ENCODE results near the gene TEAD2. TPM values are rescaled to one million over a fixed set of nuclear protein-coding genes. Genes with fewer than 3 reads are reported as not detected.
A peak's percentile ranks its signal among the peaks of the same experiment; 100 is the strongest.

Gene TEAD2
- total RNA-seq, 1 donor from 2014 or later, result 5.3 TPM

GRCh38 chr19:49364083-49364737 lies 2.0 kb upstream of the TEAD2 start:
- H3K36me3 Mint-ChIP-seq (ENCODE audit: low read depth), result no peaks in the 10 kb centered on the region
- CTCF ChIA-PET, result no interaction called here
- no peak for ATAC-seq (ENCODE audit: low read depth)
- peak overlapping the region; percentile 29 for H3K4me3 Mint-ChIP-seq
- no peak overlapping the region for H3K27ac Mint-ChIP-seq
- H3K27me3 Mint-ChIP-seq, result no peaks in the 10 kb centered on the region
- POLR2A ChIA-PET, result interaction anchor here (0.5 to 1.8 kb wide), 4 partner anchors 11 to 1042 kb away, joined by 4 to 20 read pairs (median 6); no protein-coding TSS in a partner anchor
- DNase-seq, result no peak
- TF ChIP-seq CTCF (IDR thresholded peaks at IDR 0.05), result no peak
- intact Hi-C loops (cut with micrococcal nuclease), result no loop called here
- peaks cover 31% of the 10 kb centered on the region for H3K4me1 Mint-ChIP-seq
- H3K9me3 Mint-ChIP-seq, result no peaks in the 10 kb centered on the region

- POLR2A ChIA-PET, result interaction anchor here (0.5 to 7.0 kb wide), 13 partner anchors 12 to 1041 kb away, joined by 3 to 73 read pairs (median 4); partner anchors contain the start of genes CD37 and KASH5
- Mint-ChIP-seq H3K27me3 (no peaks in the 10 kb centered on the region), H3K27ac (no peak within 1 kb of the TSS), H3K4me1 (peaks cover 31% of the 10 kb centered on the region), H3K9me3 (no peaks in the 10 kb centered on the region), H3K36me3 (ENCODE audit: low read depth) (no peaks in the 10 kb centered on the region), H3K4me3 (peak within 1 kb of the TSS; percentile 29)
- CTCF ChIA-PET, result no interaction called here
- TF ChIP-seq CTCF (IDR thresholded peaks at IDR 0.05), result no peak
- intact Hi-C loops (cut with micrococcal nuclease), result loop anchor here (1.0 to 2.0 kb wide), 5 partner anchors 23 to 63 kb away; partner anchors contain the start of gene CD37
- ATAC-seq (ENCODE audit: low read depth) (peak; percentile 85), DNase-seq (peak; percentile 94)
These were observed 1.3 kb upstream of the TEAD2 start, which contains the start of gene DKKL1 for GRCh38 chr19:49363268-49364082. DKKL1 (plus strand) TSS chr19:49363877; CDS start chr19:49363999, 122 bp downstream.

- ChIA-PET POLR2A (interaction anchor here (0.6 to 7.0 kb wide), 10 partner anchors 12 to 142 kb away, joined by 3 to 73 read pairs (median 4); partner anchors contain the start of genes CD37 and KASH5), CTCF (no interaction called here)
- Mint-ChIP-seq H3K4me1 (peaks cover 34% of the 10 kb centered on the region), H3K27ac (no peak overlapping the region), H3K36me3 (ENCODE audit: low read depth) (no peaks in the 10 kb centered on the region), H3K4me3 (no peak overlapping the region), H3K27me3 (no peaks in the 10 kb centered on the region), H3K9me3 (no peaks in the 10 kb centered on the region)
- TF ChIP-seq CTCF (IDR thresholded peaks at IDR 0.05), result no peak
- DNase-seq (no peak), ATAC-seq (ENCODE audit: low read depth) (no peak)
- intact Hi-C loops (cut with micrococcal nuclease), result loop anchor here (1.0 to 2.0 kb wide), 5 partner anchors 23 to 62 kb away; partner anchors contain the start of gene CD37
These were observed 682 bp upstream of the TEAD2 start for GRCh38 chr19:49362929-49363267.

DNA sequence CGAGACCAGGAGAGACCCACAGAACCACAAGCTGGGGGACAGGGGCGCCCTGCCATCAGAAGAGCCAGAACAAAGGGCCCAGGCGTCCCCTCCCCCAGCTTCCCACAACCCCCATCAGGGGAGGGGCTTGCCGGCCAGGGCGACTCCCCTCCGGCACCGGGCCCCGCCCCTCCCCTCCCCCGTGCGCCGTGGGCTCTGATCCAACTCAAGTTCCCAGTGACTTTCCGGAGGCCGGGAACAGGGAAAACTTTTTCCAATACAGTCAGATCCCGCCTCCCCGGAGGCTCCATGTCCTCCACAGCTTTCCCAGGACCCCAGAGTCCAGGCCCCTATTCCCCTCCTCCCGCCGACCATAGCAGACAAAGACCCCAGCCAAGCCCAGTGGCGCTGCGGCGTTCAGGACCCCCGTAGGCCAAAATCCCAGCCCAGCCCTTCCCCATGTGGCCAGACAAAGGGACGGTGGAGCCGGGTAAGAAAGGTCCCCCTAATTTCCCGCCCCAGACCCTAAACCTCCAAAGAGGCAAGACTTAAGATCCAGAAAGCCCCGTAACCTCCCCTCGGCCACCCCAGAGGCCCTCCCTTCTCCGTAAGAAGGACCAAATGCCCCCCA lies 673 bp downstream of the TEAD2 start:
- H3K4me3 Mint-ChIP-seq, result no peak overlapping the region
- peak overlapping the region; percentile 87 for H3K27ac Mint-ChIP-seq
- H3K27me3 Mint-ChIP-seq, result no peaks in the 10 kb centered on the region
- no peak for TF ChIP-seq CTCF (IDR thresholded peaks at IDR 0.05)
- ATAC-seq (ENCODE audit: low read depth) (peak; percentile 11), DNase-seq (no peak)
- no peaks in the 10 kb centered on the region for H3K36me3 Mint-ChIP-seq (ENCODE audit: low read depth)
- H3K9me3 Mint-ChIP-seq, result no peaks in the 10 kb centered on the region
- intact Hi-C loops (cut with micrococcal nuclease), result loop anchor here (2.0 kb wide), 1 partner anchor 61 kb away; no protein-coding TSS in a partner anchor
- peaks cover 45% of the 10 kb centered on the region for H3K4me1 Mint-ChIP-seq
- POLR2A ChIA-PET, result interaction anchor here (0.6 to 7.0 kb wide), 10 partner anchors 10 to 228 kb away, joined by 3 to 89 read pairs (median 4); partner anchors contain the start of gene CD37
- CTCF ChIA-PET, result interaction anchor here (1.2 kb wide), 1 partner anchor 13 kb away, joined by 3 read pairs; no protein-coding TSS in a partner anchor

Data from activated B cell treated with CpG ODN at 0.5 μM for 24 hours (primary cell).